ENCODE results near the gene MEPCE.

The MEPCE gene

DNA sequence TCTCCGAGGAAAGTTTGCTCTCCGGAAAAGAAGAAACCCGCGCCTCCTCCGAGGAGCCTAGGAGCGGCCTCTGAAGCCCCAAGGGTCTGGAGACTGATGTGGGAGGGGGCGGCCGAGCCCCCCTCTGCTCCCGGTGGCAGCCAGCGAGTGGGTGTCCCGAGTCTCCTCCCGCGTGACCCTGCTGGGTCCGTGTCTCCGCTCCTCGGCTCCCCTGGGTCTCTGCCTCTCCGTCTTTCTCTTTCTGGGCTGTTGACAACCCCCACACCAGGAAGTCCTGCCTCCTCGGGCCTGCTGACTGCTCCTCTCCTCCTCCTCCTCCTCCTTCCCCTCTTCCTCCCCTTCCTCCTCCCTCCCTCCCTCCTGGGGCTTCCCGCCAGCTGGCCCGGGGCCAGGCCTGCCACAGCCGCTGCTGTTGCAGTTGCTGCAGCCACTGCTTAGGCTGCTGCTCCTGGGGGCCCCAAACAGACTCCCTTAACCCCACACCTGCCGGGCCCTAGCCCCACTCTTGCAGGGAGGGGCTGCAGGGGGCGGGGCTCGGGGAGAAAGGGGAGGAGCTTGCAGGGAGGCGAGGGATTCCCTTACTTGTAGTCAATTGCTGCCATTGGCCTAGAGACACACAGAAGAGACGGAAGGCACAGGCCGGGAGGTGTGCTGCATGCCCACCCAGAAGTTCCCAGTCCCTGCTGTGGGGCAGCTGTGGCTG is 49.5 kb downstream of the MEPCE start, which contains the start of gene TSC22D4 (continued):
- TF ChIP-seq, protein P1, sequence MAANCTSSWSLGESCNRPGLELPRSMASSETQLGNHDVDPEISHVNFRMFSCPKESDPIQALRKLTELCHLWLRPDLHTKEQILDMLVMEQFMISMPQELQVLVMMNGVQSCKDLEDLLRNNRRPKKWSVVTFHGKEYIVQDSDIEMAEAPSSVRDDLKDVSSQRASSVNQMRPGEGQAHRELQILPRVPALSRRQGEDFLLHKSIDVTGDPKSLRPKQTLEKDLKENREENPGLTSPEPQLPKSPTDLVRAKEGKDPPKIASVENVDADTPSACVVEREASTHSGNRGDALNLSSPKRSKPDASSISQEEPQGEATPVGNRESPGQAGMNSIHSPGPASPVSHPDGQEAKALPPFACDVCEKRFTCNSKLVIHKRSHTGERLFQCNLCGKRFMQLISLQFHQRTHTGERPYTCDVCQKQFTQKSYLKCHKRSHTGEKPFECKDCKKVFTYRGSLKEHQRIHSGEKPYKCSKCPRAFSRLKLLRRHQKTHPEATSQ (tag by site-specific recombination; IDR thresholded peaks at IDR 0.05) = peak; percentile 80; the same call in 1 of the 2 replicates
- TF ChIP-seq YY2 (tag by site-specific recombination; IDR thresholded peaks at IDR 0.05) (no peak), ZNF391 (tag by site-specific recombination; IDR thresholded peaks at IDR 0.05; ENCODE audit: borderline replicate concordance, low read depth) (no peak; the same call in 1 of the 2 replicates), SETDB1 (IDR thresholded peaks at IDR 0.05; ENCODE audit: insufficient read length, low read length) (no peak), ZNF169 (tag by site-specific recombination; IDR thresholded peaks at IDR 0.05) (no peak), ZNF202 (tag by site-specific recombination; IDR thresholded peaks at IDR 0.05; ENCODE audit: borderline replicate concordance) (no peak), KLF7 (tag by site-specific recombination; IDR thresholded peaks at IDR 0.05; ENCODE audit: borderline replicate concordance) (peak; percentile 89; the same call in 1 of the 2 replicates), ZEB2 (tag by site-specific recombination; IDR thresholded peaks at IDR 0.05) (peak; percentile 97), ZNF292 (tag by site-specific recombination; IDR thresholded peaks at IDR 0.05; ENCODE audit: borderline replicate concordance, low read depth) (no peak), ZNF561 (tag by site-specific recombination; IDR thresholded peaks at IDR 0.05; ENCODE audit: borderline replicate concordance) (peak; percentile 95), ZNF132 (tag by site-specific recombination; IDR thresholded peaks at IDR 0.05; ENCODE audit: borderline replicate concordance) (no peak), ZNF335 (tag by site-specific recombination; conservative IDR thresholded peaks at IDR 0.05) (peak; percentile 72), ZNF211 (tag by site-specific recombination; IDR thresholded peaks at IDR 0.05; ENCODE audit: low read depth) (no peak), ZSCAN16 (tag by site-specific recombination; IDR thresholded peaks at IDR 0.05) (no peak), GFI1B (tag by site-specific recombination; IDR thresholded peaks at IDR 0.05) (no peak), ZNF2 (tag by site-specific recombination; IDR thresholded peaks at IDR 0.05) (peak; percentile 54; the same call in 1 of the 2 replicates), SP3 (tag by site-specific recombination; IDR thresholded peaks at IDR 0.05) (peak; percentile 98), ZNF791 (tag by site-specific recombination; IDR thresholded peaks at IDR 0.05) (no peak), ZNF146 (tag by site-specific recombination; IDR thresholded peaks at IDR 0.05) (no peak), ZNF354C (tag by site-specific recombination; IDR thresholded peaks at IDR 0.05; ENCODE audit: borderline replicate concordance, low read depth) (no peak), EGR2 (tag by site-specific recombination; IDR thresholded peaks at IDR 0.05; ENCODE audit: low read depth) (peak; percentile 98), ZNF266 (tag by site-specific recombination; IDR thresholded peaks at IDR 0.05; ENCODE audit: low read depth) (no peak), ZBTB1 (tag by site-specific recombination; IDR thresholded peaks at IDR 0.05) (no peak), ZBTB17 (tag by site-specific recombination; IDR thresholded peaks at IDR 0.05) (peak; percentile 96)
- TF ChIP-seq, protein P2, sequence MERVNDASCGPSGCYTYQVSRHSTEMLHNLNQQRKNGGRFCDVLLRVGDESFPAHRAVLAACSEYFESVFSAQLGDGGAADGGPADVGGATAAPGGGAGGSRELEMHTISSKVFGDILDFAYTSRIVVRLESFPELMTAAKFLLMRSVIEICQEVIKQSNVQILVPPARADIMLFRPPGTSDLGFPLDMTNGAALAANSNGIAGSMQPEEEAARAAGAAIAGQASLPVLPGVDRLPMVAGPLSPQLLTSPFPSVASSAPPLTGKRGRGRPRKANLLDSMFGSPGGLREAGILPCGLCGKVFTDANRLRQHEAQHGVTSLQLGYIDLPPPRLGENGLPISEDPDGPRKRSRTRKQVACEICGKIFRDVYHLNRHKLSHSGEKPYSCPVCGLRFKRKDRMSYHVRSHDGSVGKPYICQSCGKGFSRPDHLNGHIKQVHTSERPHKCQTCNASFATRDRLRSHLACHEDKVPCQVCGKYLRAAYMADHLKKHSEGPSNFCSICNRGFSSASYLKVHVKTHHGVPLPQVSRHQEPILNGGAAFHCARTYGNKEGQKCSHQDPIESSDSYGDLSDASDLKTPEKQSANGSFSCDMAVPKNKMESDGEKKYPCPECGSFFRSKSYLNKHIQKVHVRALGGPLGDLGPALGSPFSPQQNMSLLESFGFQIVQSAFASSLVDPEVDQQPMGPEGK (tag by site-specific recombination; IDR thresholded peaks at IDR 0.05) = peak; percentile 100
- TF ChIP-seq, protein P3, sequence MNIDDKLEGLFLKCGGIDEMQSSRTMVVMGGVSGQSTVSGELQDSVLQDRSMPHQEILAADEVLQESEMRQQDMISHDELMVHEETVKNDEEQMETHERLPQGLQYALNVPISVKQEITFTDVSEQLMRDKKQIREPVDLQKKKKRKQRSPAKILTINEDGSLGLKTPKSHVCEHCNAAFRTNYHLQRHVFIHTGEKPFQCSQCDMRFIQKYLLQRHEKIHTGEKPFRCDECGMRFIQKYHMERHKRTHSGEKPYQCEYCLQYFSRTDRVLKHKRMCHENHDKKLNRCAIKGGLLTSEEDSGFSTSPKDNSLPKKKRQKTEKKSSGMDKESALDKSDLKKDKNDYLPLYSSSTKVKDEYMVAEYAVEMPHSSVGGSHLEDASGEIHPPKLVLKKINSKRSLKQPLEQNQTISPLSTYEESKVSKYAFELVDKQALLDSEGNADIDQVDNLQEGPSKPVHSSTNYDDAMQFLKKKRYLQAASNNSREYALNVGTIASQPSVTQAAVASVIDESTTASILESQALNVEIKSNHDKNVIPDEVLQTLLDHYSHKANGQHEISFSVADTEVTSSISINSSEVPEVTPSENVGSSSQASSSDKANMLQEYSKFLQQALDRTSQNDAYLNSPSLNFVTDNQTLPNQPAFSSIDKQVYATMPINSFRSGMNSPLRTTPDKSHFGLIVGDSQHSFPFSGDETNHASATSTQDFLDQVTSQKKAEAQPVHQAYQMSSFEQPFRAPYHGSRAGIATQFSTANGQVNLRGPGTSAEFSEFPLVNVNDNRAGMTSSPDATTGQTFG (tag by site-specific recombination; IDR thresholded peaks at IDR 0.05; ENCODE audit: borderline replicate concordance) = no peak
- TF ChIP-seq, protein P4, sequence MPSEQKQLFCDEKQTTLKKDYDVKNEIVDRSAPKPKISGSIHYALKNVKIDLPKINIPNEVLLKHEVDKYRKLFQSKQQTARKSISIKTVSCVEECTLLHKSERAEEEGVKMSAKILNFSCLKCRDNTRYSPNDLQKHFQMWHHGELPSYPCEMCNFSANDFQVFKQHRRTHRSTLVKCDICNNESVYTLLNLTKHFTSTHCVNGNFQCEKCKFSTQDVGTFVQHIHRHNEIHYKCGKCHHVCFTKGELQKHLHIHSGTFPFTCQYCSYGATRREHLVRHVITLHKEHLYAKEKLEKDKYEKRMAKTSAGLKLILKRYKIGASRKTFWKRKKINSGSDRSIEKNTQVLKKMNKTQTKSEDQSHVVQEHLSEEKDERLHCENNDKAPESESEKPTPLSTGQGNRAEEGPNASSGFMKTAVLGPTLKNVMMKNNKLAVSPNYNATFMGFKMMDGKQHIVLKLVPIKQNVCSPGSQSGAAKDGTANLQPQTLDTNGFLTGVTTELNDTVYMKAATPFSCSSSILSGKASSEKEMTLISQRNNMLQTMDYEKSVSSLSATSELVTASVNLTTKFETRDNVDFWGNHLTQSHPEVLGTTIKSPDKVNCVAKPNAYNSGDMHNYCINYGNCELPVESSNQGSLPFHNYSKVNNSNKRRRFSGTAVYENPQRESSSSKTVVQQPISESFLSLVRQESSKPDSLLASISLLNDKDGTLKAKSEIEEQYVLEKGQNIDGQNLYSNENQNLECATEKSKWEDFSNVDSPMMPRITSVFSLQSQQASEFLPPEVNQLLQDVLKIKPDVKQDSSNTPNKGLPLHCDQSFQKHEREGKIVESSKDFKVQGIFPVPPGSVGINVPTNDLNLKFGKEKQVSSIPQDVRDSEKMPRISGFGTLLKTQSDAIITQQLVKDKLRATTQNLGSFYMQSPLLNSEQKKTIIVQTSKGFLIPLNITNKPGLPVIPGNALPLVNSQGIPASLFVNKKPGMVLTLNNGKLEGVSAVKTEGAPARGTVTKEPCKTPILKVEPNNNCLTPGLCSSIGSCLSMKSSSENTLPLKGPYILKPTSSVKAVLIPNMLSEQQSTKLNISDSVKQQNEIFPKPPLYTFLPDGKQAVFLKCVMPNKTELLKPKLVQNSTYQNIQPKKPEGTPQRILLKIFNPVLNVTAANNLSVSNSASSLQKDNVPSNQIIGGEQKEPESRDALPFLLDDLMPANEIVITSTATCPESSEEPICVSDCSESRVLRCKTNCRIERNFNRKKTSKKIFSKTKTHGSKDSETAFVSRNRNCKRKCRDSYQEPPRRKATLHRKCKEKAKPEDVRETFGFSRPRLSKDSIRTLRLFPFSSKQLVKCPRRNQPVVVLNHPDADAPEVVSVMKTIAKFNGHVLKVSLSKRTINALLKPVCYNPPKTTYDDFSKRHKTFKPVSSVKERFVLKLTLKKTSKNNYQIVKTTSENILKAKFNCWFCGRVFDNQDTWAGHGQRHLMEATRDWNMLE (tag by site-specific recombination; conservative IDR thresholded peaks at IDR 0.05; ENCODE audit: low read depth) = no peak
- TF ChIP-seq, protein P5, sequence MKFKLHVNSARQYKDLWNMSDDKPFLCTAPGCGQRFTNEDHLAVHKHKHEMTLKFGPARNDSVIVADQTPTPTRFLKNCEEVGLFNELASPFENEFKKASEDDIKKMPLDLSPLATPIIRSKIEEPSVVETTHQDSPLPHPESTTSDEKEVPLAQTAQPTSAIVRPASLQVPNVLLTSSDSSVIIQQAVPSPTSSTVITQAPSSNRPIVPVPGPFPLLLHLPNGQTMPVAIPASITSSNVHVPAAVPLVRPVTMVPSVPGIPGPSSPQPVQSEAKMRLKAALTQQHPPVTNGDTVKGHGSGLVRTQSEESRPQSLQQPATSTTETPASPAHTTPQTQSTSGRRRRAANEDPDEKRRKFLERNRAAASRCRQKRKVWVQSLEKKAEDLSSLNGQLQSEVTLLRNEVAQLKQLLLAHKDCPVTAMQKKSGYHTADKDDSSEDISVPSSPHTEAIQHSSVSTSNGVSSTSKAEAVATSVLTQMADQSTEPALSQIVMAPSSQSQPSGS (tag by site-specific recombination; IDR thresholded peaks at IDR 0.05; ENCODE audit: low read depth) = no peak

Data from HEK293 (cell line).